ENCODE data around the gene ZNF397. TPM values are rescaled to one million over a fixed set of nuclear protein-coding genes. Genes with fewer than 3 reads are reported as not detected.

Gene ZNF397
- total RNA-seq, 2 donors from 2014 or later, result 13.7 to 26.7 TPM

GRCh38 chr18:35278085-35278484, 37.3 kb downstream of the ZNF397 start:
- TF ChIP-seq, protein P1, sequence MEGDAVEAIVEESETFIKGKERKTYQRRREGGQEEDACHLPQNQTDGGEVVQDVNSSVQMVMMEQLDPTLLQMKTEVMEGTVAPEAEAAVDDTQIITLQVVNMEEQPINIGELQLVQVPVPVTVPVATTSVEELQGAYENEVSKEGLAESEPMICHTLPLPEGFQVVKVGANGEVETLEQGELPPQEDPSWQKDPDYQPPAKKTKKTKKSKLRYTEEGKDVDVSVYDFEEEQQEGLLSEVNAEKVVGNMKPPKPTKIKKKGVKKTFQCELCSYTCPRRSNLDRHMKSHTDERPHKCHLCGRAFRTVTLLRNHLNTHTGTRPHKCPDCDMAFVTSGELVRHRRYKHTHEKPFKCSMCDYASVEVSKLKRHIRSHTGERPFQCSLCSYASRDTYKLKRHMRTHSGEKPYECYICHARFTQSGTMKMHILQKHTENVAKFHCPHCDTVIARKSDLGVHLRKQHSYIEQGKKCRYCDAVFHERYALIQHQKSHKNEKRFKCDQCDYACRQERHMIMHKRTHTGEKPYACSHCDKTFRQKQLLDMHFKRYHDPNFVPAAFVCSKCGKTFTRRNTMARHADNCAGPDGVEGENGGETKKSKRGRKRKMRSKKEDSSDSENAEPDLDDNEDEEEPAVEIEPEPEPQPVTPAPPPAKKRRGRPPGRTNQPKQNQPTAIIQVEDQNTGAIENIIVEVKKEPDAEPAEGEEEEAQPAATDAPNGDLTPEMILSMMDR (IDR thresholded peaks at IDR 0.05), result no peak
- no peak for TF ChIP-seq POLR2A (IDR thresholded peaks at IDR 0.05)
- Histone ChIP-seq H3K27ac (no peak overlapping the region), H3K9me3 (no peaks in the 10 kb centered on the region), H3K36me3 (replicated peaks in 1 of 2; ENCODE audit: insufficient read depth in 1 of 2, low read depth in 2 of 2) (no peaks in the 10 kb centered on the region), H3K27me3 (no peaks in the 10 kb centered on the region), H3K4me3 (no peak overlapping the region), H3K4me1 (no peaks in the 10 kb centered on the region)
- intact Hi-C loops (cut with DNase I), result no loop called here
- 80 to 82% methylated on average over 1 of the region's 1 CpG for WGBS, 2 donors
- DNase-seq, result no peak
- no peak for ATAC-seq

- Histone ChIP-seq H3K4me3 (no peak overlapping the region), H3K4me1 (no peaks in the 10 kb centered on the region), H3K27ac (no peak overlapping the region), H3K36me3 (replicated peaks in 1 of 2; ENCODE audit: insufficient read depth in 1 of 2, low read depth in 2 of 2) (no peaks in the 10 kb centered on the region), H3K9me3 (no peaks in the 10 kb centered on the region), H3K27me3 (no peaks in the 10 kb centered on the region)
- DNase-seq (no peak), ATAC-seq (no peak)
- intact Hi-C loops (cut with DNase I), result no loop called here
- TF ChIP-seq, protein P1 (IDR thresholded peaks at IDR 0.05), result no peak
- no peak for TF ChIP-seq POLR2A (IDR thresholded peaks at IDR 0.05)
These were observed 38.1 kb downstream of the ZNF397 start for GRCh38 chr18:35278969-35279368.

DNA sequence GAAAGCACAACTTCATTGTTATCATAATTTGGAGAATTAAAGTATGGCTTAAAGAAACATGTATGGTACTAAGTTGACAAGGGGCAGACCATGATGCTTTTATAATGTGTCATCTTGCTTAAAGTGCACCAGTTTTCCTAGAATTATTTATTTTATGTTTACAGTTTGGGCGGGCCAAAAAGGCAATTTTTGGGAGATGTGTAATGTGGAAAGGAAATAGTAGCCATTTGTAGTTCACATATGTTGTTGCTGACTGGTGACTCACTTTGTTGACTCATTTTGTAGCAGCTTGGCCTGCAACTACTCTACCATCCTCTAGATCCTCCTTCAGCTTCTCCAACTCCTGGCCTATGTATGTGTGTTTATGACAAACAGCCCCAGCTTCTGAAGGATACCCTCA, 41.5 kb downstream of the ZNF397 start:
- Histone ChIP-seq H3K4me3 (no peak overlapping the region), H3K36me3 (replicated peaks in 1 of 2; ENCODE audit: insufficient read depth in 1 of 2, low read depth in 2 of 2) (no peaks in the 10 kb centered on the region), H3K4me1 (no peaks in the 10 kb centered on the region), H3K27ac (no peak overlapping the region), H3K27me3 (no peaks in the 10 kb centered on the region), H3K9me3 (no peaks in the 10 kb centered on the region)
- DNase-seq (no peak), ATAC-seq (no peak)
- WGBS, 2 donors, result 86 to 92% methylated on average over 1 of the region's 1 CpG
- TF ChIP-seq POLR2A (IDR thresholded peaks at IDR 0.05), result no peak
- TF ChIP-seq, protein P1 (IDR thresholded peaks at IDR 0.05), result no peak
- intact Hi-C loops (cut with DNase I), result loop anchor here (10.0 kb wide), 1 partner anchor 52 kb away; no protein-coding TSS in a partner anchor

GRCh38 chr18:35283923-35284794, 43.3 kb downstream of the ZNF397 start:
- WGBS, 2 donors, result 93 to 94% methylated on average over 3 to 7 of the region's 7 CpGs
- Histone ChIP-seq H3K27ac (no peak overlapping the region), H3K4me1 (peaks cover 5% of the 10 kb centered on the region), H3K4me3 (no peak overlapping the region), H3K27me3 (no peaks in the 10 kb centered on the region), H3K9me3 (no peaks in the 10 kb centered on the region), H3K36me3 (replicated peaks in 1 of 2; ENCODE audit: insufficient read depth in 1 of 2, low read depth in 2 of 2) (no peaks in the 10 kb centered on the region)
- intact Hi-C loops (cut with DNase I), result loop anchor here (10.0 kb wide), 1 partner anchor 51 kb away; no protein-coding TSS in a partner anchor
- ATAC-seq (no peak), DNase-seq (no peak)
- TF ChIP-seq, protein P1 (IDR thresholded peaks at IDR 0.05), result no peak
- no peak for TF ChIP-seq POLR2A (IDR thresholded peaks at IDR 0.05)
